T-cell (primary cell): ENCODE data around the gene RMC1. TPM values are rescaled to one million over a fixed set of nuclear protein-coding genes. Genes with fewer than 3 reads are reported as not detected.

Experiments
- ATAC-seq, 4 experiments: fragments of 200-7000 bp in 3 of 4; fragments of 150-1000 bp in 1 of 4; cut with Tn5 transposase; replicated peaks in 1 of 4; 1 replicate in 3 of 4; 2 replicates in 1 of 4; pipeline ENCODE4 v1.10.0; 2021; ENCODE audit warnings: moderate library complexity in 3 of 4, mild to moderate bottlenecking in 2 of 4, moderate number of reproducible peaks in 1 of 4
- CTCF ChIA-PET, 2 donors: fragments of 300-600 bp; sonication (Branson Sonifier 250); formaldehyde crosslinking; loops; one replicate each; lab custom pipeline; 2022; ENCODE audit warnings: antibody characterized with exemption in 2 of 2; lab: Charles Lee
- POLR2A ChIA-PET, 2 donors: fragments of 300-600 bp; sonication (Branson Sonifier 250); formaldehyde crosslinking; loops; one replicate each; lab custom pipeline; 2022; ENCODE audit warnings: antibody characterized with exemption in 2 of 2; lab: Charles Lee
- DNase-seq, 35 experiments: peaks; one replicate each; pipeline versions ENCODE4 v3.0.0 to v3.0.0-alpha.2; 2013 to 2023
- H3K27ac ChIP-seq: one replicate; pipeline ENCODE4 v1.5.1; 2013; ENCODE audit warnings: low read length
- H3K27me3 ChIP-seq, 2 experiments: replicated peaks in 1 of 2; 1 replicate in 1 of 2; 2 replicates in 1 of 2; pipeline versions ENCODE4 v1.6.1 to v1.7.0; 2013; ENCODE audit warnings: low read length in 1 of 2, mixed read lengths in 1 of 2; ENCODE audit not compliant: control insufficient read depth in 2 of 2, insufficient read depth in 2 of 2; ENCODE audit errors: extremely low read depth in 1 of 2
- H3K36me3 ChIP-seq, 2 donors: 1 replicate in 1 of 2; 2 replicates in 1 of 2; pipeline versions ENCODE4 v1.6.1 to v1.7.0; 2013; ENCODE audit warnings: low read length in 1 of 2; ENCODE audit not compliant: control insufficient read depth in 2 of 2, insufficient read depth in 1 of 2; ENCODE audit errors: extremely low read depth in 1 of 2
- H3K4me1 ChIP-seq, 2 experiments: 1 replicate in 1 of 2; 2 replicates in 1 of 2; pipeline versions ENCODE4 v1.6.1 to v1.7.0; 2013; ENCODE audit warnings: low read length in 2 of 2, mixed read lengths in 1 of 2; ENCODE audit not compliant: insufficient read depth in 2 of 2, control insufficient read depth in 1 of 2; ENCODE audit errors: extremely low read depth in 1 of 2
- H3K4me3 ChIP-seq, 2 donors: 1 replicate in 1 of 2; 2 replicates in 1 of 2; pipeline versions ENCODE4 v1.5.1 to v1.7.0; 2013; ENCODE audit warnings: mild to moderate bottlenecking in 2 of 2, low read length in 1 of 2, moderate library complexity in 1 of 2; ENCODE audit not compliant: control insufficient read depth in 1 of 2; ENCODE audit errors: extremely low read depth in 1 of 2
- H3K9me3 ChIP-seq: 2 replicates; pipeline ENCODE4 v1.7.0; 2013
- H3K27ac Mint-ChIP-seq, 2 donors: one replicate each; pipeline ENCODE4 v1.8.0; 2020 to 2021; ENCODE audit warnings: mild to moderate bottlenecking in 2 of 2, mixed read lengths in 2 of 2
- H3K27me3 Mint-ChIP-seq, 2 donors: one replicate each; pipeline ENCODE4 v1.8.0; 2021 to 2022; ENCODE audit warnings: mixed read lengths in 2 of 2
- H3K36me3 Mint-ChIP-seq: one replicate; pipeline ENCODE4 v1.8.0; 2021; ENCODE audit warnings: mixed read lengths
- H3K4me1 Mint-ChIP-seq, 3 donors: one replicate each; pipeline ENCODE4 v1.8.0; 2020 to 2022; ENCODE audit warnings: mixed read lengths in 3 of 3, mild to moderate bottlenecking in 1 of 3
- H3K4me3 Mint-ChIP-seq, 3 donors: one replicate each; pipeline ENCODE4 v1.8.0; 2020 to 2022; ENCODE audit warnings: mild to moderate bottlenecking in 3 of 3, mixed read lengths in 3 of 3, moderate library complexity in 3 of 3
- H3K9me3 Mint-ChIP-seq, 3 donors: one replicate each; pipeline ENCODE4 v1.8.0; 2020 to 2022; ENCODE audit warnings: mixed read lengths in 3 of 3
- WGBS: methylation state at CpG from one replicate; pipeline ENCODE4 v1.1.5; 2013; ENCODE audit warnings: missing lambda C conversion rate; ENCODE audit not compliant: insufficient coverage; 5-methylcytosine and 5-hydroxymethylcytosine counted together
- total RNA-seq, 35 experiments: library from RNA in 6 of 35; stranded (reverse) in 6 of 35; fragments of 120-200 nt in 1 of 35; gene quantifications; one replicate each; pipeline versions ENCODE4 v1.2.1 to v1.2.4 and lab custom pipeline; 2013 to 2026

RMC1 gene
- total RNA-seq, 5 donors from 2014 or later (not counting 1 experiment from before 2014, with no cell fraction given): 46.9 to 57.4 (median 51.0) TPM

- H3K27me3 Mint-ChIP-seq: no peaks in the 10 kb centered on the region
- H3K4me3 Mint-ChIP-seq: no peak overlapping the region
- peaks cover 0 to 21% (median 7%) of the 10 kb centered on the region in 3 donors for H3K4me1 Mint-ChIP-seq
- no peak for DNase-seq
- H3K36me3 ChIP-seq: peaks cover 6 to 73% of the 10 kb centered on the region in 2 donors
- H3K27ac Mint-ChIP-seq: no peak overlapping the region
- ChIA-PET CTCF (no interaction called here), POLR2A (no interaction called here)
- peaks cover 70% of the 10 kb centered on the region for H3K36me3 Mint-ChIP-seq
- no peak for ATAC-seq
- no peaks in the 10 kb centered on the region for H3K27me3 ChIP-seq
- peaks cover 0 to 13% of the 10 kb centered on the region in 2 experiments for H3K4me1 ChIP-seq
- no peak overlapping the region for H3K4me3 ChIP-seq
- WGBS: no CpG with 5 or more reads among the region's 4 CpGs
- no peaks in the 10 kb centered on the region for H3K9me3 ChIP-seq
- no peaks in the 10 kb centered on the region for H3K9me3 Mint-ChIP-seq
- no peak overlapping the region for H3K27ac ChIP-seq
These were observed 56.9 kb downstream of the RMC1 start for GRCh38 chr18:23560186-23560585.

- Mint-ChIP-seq H3K4me1 (peaks cover 0 to 25% (median 7%) of the 10 kb centered on the region in 3 donors), H3K27ac (peak overlapping the region; percentile 39 to 69), H3K36me3 (peaks cover 67% of the 10 kb centered on the region), H3K4me3 (no peak overlapping the region), H3K27me3 (no peaks in the 10 kb centered on the region), H3K9me3 (no peaks in the 10 kb centered on the region)
- Histone ChIP-seq H3K27ac (no peak overlapping the region), H3K4me3 (no peak overlapping the region), H3K4me1 (peaks cover 0 to 13% of the 10 kb centered on the region in 2 experiments), H3K27me3 (no peaks in the 10 kb centered on the region), H3K9me3 (no peaks in the 10 kb centered on the region), H3K36me3 (peaks cover 11 to 70% of the 10 kb centered on the region in 2 donors)
- ChIA-PET CTCF (interaction anchor here in 1 of 2 donors (0.6 kb wide), 1 partner anchor 577 kb away, joined by 4 read pairs; no protein-coding TSS in a partner anchor), POLR2A (interaction anchor here in 1 of 2 donors (0.5 kb wide), 1 partner anchor 12 kb away, joined by 3 read pairs; no protein-coding TSS in a partner anchor)
- DNase-seq (peak in 1 of 35 experiments; percentile 47), ATAC-seq (peak; percentile 46 to 96 (median 72))
- WGBS: 80% methylated on average over 1 of the region's 2 CpGs
These were observed 60.2 kb downstream of the RMC1 start for GRCh38 chr18:23563377-23564043.

- peaks cover 7 to 71% of the 10 kb centered on the region in 2 donors for H3K36me3 ChIP-seq
- CTCF ChIA-PET: interaction anchor here in 1 of 2 donors (0.5 to 1.1 kb wide), 2 partner anchors 21 to 1969 kb away, joined by 3 read pairs; no protein-coding TSS in a partner anchor
- Mint-ChIP-seq H3K4me3 (no peak overlapping the region), H3K27ac (peak overlapping the region in 1 of 2 donors; percentile 28), H3K4me1 (peaks cover 0 to 35% (median 12%) of the 10 kb centered on the region in 3 donors), H3K9me3 (no peaks in the 10 kb centered on the region), H3K27me3 (no peaks in the 10 kb centered on the region), H3K36me3 (peaks cover 75% of the 10 kb centered on the region)
- H3K4me1 ChIP-seq: peaks cover 0 to 29% of the 10 kb centered on the region in 2 experiments
- no peaks in the 10 kb centered on the region for H3K27me3 ChIP-seq
- DNase-seq (no peak), ATAC-seq (no peak)
- H3K9me3 ChIP-seq: no peaks in the 10 kb centered on the region
- H3K27ac ChIP-seq: no peak overlapping the region
- WGBS: 100% methylated on average over 1 of the region's 3 CpGs
- no peak overlapping the region for H3K4me3 ChIP-seq
- POLR2A ChIA-PET: interaction anchor here in 1 of 2 donors (0.6 kb wide), 1 partner anchor 196 kb away, joined by 3 read pairs; no protein-coding TSS in a partner anchor
These were observed 62.7 kb downstream of the RMC1 start for GRCh38 chr18:23565916-23566547.

GRCh38 chr18:23567671-23568070 is 64.4 kb downstream of the RMC1 start:
- no peak for DNase-seq
- H3K36me3 ChIP-seq: peaks cover 7 to 59% of the 10 kb centered on the region in 2 donors
- H3K27me3 ChIP-seq: no peaks in the 10 kb centered on the region
- H3K9me3 ChIP-seq: no peaks in the 10 kb centered on the region
- ChIA-PET CTCF (no interaction called here), POLR2A (no interaction called here)
- H3K27ac Mint-ChIP-seq: no peak overlapping the region
- ATAC-seq: no peak
- WGBS: no CpG with 5 or more reads among the region's 3 CpGs
- H3K27ac ChIP-seq: no peak overlapping the region
- peaks cover 67% of the 10 kb centered on the region for H3K36me3 Mint-ChIP-seq
- H3K4me3 Mint-ChIP-seq: no peak overlapping the region
- no peak overlapping the region for H3K4me3 ChIP-seq
- H3K27me3 Mint-ChIP-seq: no peaks in the 10 kb centered on the region
- no peaks in the 10 kb centered on the region for H3K9me3 Mint-ChIP-seq
- peaks cover 7 to 44% (median 21%) of the 10 kb centered on the region in 3 donors for H3K4me1 Mint-ChIP-seq
- peaks cover 4 to 42% of the 10 kb centered on the region in 2 experiments for H3K4me1 ChIP-seq

- peaks cover 7 to 55% of the 10 kb centered on the region in 2 donors for H3K36me3 ChIP-seq
These were observed 65.2 kb downstream of the RMC1 start for GRCh38 chr18:23568281-23569138.

More at GRCh38 chr18:23568281-23569138, 65.2 kb downstream of the RMC1 start:
- Histone ChIP-seq H3K9me3 (no peaks in the 10 kb centered on the region), H3K27me3 (no peaks in the 10 kb centered on the region), H3K4me3 (no peak overlapping the region), H3K27ac (no peak overlapping the region), H3K4me1 (peaks cover 10 to 46% of the 10 kb centered on the region in 2 experiments)
- H3K27ac Mint-ChIP-seq: no peak overlapping the region
- no peak overlapping the region for H3K4me3 Mint-ChIP-seq
- POLR2A ChIA-PET: no interaction called here
- no peak for ATAC-seq
- CTCF ChIA-PET: no interaction called here
- peaks cover 63% of the 10 kb centered on the region for H3K36me3 Mint-ChIP-seq
- 100% methylated on average over 2 of the region's 7 CpGs for WGBS
- H3K9me3 Mint-ChIP-seq: no peaks in the 10 kb centered on the region
- H3K4me1 Mint-ChIP-seq: peaks cover 10 to 44% (median 27%) of the 10 kb centered on the region in 3 donors
- no peaks in the 10 kb centered on the region for H3K27me3 Mint-ChIP-seq
- DNase-seq: no peak
